IMR-90 (cell line): ENCODE results near the gene ZNF219. TPM values are rescaled to one million over a fixed set of nuclear protein-coding genes. Genes with fewer than 3 reads are reported as not detected.

Experiments used
- ATAC-seq: fragments of 200-7000 bp; cut with Tn5 transposase; 2 replicates; pipeline ENCODE4 v1.9.1; 2020; ENCODE audit warnings: low read depth, mild to moderate bottlenecking, moderate library complexity
- BruUV-seq: library from RNA; stranded (reverse); fragments of 400-500 nt; replicated peaks from 2 replicates; lab custom pipeline; 2021; lab: Mats Ljungman, UMichigan
- CTCF ChIA-PET: fragments of 300-600 bp; formaldehyde crosslinking; extraction: SDS; loops from one replicate; lab custom pipeline; 2021; ENCODE audit warnings: antibody characterized with exemption; lab: Yijun Ruan, JAX
- POLR2A ChIA-PET: fragments of 300-600 bp; sonication (Branson Sonifier 250); formaldehyde crosslinking; loops from one replicate; lab custom pipeline; 2022; ENCODE audit warnings: antibody characterized with exemption; ENCODE audit not compliant: unreplicated experiment; lab: Charles Lee
- DNase-seq: peaks from one replicate; pipeline ENCODE4 v3.0.0; 2013
- H2AFZ ChIP-seq: replicated peaks from 2 replicates; pipeline ENCODE3; 2013; ENCODE audit warnings: low read length, mild to moderate bottlenecking; ENCODE audit not compliant: poor library complexity
- H2AK5ac ChIP-seq: 2 replicates; pipeline ENCODE4 v1.6.1; 2013; ENCODE audit warnings: low read depth, low read length, inconsistent platforms
- H2AK9ac ChIP-seq: replicated peaks from 2 replicates; pipeline ENCODE3; 2013; ENCODE audit warnings: mild to moderate bottlenecking, low read depth, low read length, moderate library complexity; ENCODE audit not compliant: poor library complexity
- H2BK120ac ChIP-seq: 2 replicates; pipeline ENCODE4 v1.6.1; 2013; ENCODE audit warnings: low read depth, low read length, inconsistent platforms
- H2BK15ac ChIP-seq: 3 replicates; pipeline ENCODE4 v1.6.1; 2013; ENCODE audit warnings: low read depth, low read length, inconsistent platforms
- H2BK20ac ChIP-seq: 2 replicates; pipeline ENCODE4 v1.6.1; 2013; ENCODE audit warnings: low read depth, mild to moderate bottlenecking, inconsistent platforms, low read length, moderate library complexity
- H2BK5ac ChIP-seq: 2 replicates; pipeline ENCODE4 v1.6.1; 2013; ENCODE audit warnings: mild to moderate bottlenecking, low read depth, low read length, inconsistent platforms; ENCODE audit not compliant: poor library complexity, severe bottlenecking
- H3K14ac ChIP-seq: replicated peaks from 2 replicates; pipeline ENCODE4 v1.6.1; 2013; ENCODE audit warnings: low read depth, low read length, inconsistent platforms
- H3K18ac ChIP-seq: 2 replicates; pipeline ENCODE4 v1.6.1; 2013; ENCODE audit warnings: low read depth, low read length, control low read depth
- H3K23ac ChIP-seq: 2 replicates; pipeline ENCODE4 v1.6.1; 2013; ENCODE audit warnings: low read depth, low read length, inconsistent platforms
- H3K27ac ChIP-seq: 2 replicates; pipeline ENCODE4 v1.5.1; 2013; ENCODE audit warnings: mild to moderate bottlenecking, control low read depth, low read length; ENCODE audit not compliant: insufficient read depth
- H3K27me3 ChIP-seq: 2 replicates; pipeline ENCODE4 v1.6.1; 2013; ENCODE audit warnings: low read length; ENCODE audit not compliant: control insufficient read depth, insufficient read depth
- H3K36me3 ChIP-seq: 2 replicates; pipeline ENCODE4 v1.6.1; 2013; ENCODE audit warnings: low read length, mixed read lengths; ENCODE audit not compliant: control insufficient read depth, insufficient read depth
- H3K4ac ChIP-seq: 2 replicates; pipeline ENCODE4 v1.6.1; 2013; ENCODE audit warnings: low read depth, low read length, inconsistent platforms
- H3K4me1 ChIP-seq: 2 replicates; pipeline ENCODE4 v1.6.1; 2013; ENCODE audit warnings: low read length, mixed read lengths; ENCODE audit not compliant: control insufficient read depth, insufficient read depth
- H3K4me2 ChIP-seq: 2 replicates; pipeline ENCODE4 v1.6.1; 2013; ENCODE audit warnings: low read depth, mild to moderate bottlenecking, control low read depth, low read length, moderate library complexity
- H3K4me3 ChIP-seq: 2 replicates; pipeline ENCODE4 v1.5.1; 2013; ENCODE audit warnings: low read depth, mild to moderate bottlenecking, control low read depth, low read length, moderate library complexity; ENCODE audit not compliant: insufficient read depth
- H3K56ac ChIP-seq: 2 replicates; pipeline ENCODE4 v1.6.1; 2013; ENCODE audit warnings: low read length, inconsistent platforms; ENCODE audit not compliant: insufficient read depth; ENCODE audit errors: extremely low read depth
- H3K79me1 ChIP-seq, 2 experiments: 2 replicates each; pipeline ENCODE4 v1.6.1; 2013; ENCODE audit warnings: low read length in 2 of 2, inconsistent platforms in 1 of 2, low read depth in 1 of 2
- H3K9ac ChIP-seq: 2 replicates; pipeline ENCODE4 v1.6.1; 2013; ENCODE audit warnings: low read depth, low read length, control low read depth
- H3K9me1 ChIP-seq: 2 replicates; pipeline ENCODE4 v1.6.1; 2013; ENCODE audit warnings: low read length, inconsistent platforms; ENCODE audit not compliant: insufficient read depth
- H3K9me3 ChIP-seq: 2 replicates; pipeline ENCODE4 v1.6.1; 2013; ENCODE audit warnings: low read length; ENCODE audit not compliant: control insufficient read depth, insufficient read depth
- H4K20me1 ChIP-seq: 2 replicates; pipeline ENCODE4 v1.6.1; 2013; ENCODE audit warnings: low read length, inconsistent platforms; ENCODE audit not compliant: insufficient read depth
- H4K5ac ChIP-seq: 2 replicates; pipeline ENCODE4 v1.6.1; 2013; ENCODE audit warnings: mild to moderate bottlenecking, low read depth, low read length, control low read depth
- H4K8ac ChIP-seq, 2 experiments: 2 replicates each; pipeline ENCODE4 v1.6.1; 2013; ENCODE audit warnings: low read depth in 2 of 2, low read length in 2 of 2, control low read depth in 1 of 2, inconsistent platforms in 1 of 2
- H4K91ac ChIP-seq: 2 replicates; pipeline ENCODE4 v1.6.1; 2013; ENCODE audit warnings: low read depth, low read length, inconsistent platforms; ENCODE audit not compliant: insufficient read depth
- BHLHE40 ChIP-seq: fragments of 150-350 bp; IDR thresholded peaks from 2 replicates; pipeline ENCODE4 v1.6.1; 2016; ENCODE audit warnings: mild to moderate bottlenecking, low read depth, low read length
- CEBPB ChIP-seq: IDR thresholded peaks from 2 replicates; pipeline ENCODE4 v1.6.1; 2012; ENCODE audit warnings: low read depth, low read length, improper control_type of control experiment
- CHD1 ChIP-seq: IDR thresholded peaks from 2 replicates; pipeline ENCODE4 v1.6.1; 2012; ENCODE audit warnings: low read depth, low read length, improper control_type of control experiment
- CTCF ChIP-seq: conservative IDR thresholded peaks from 2 replicates; pipeline ENCODE4 v1.5.1; 2012; ENCODE audit warnings: mild to moderate bottlenecking, low read depth, low read length, improper control_type of control experiment
- ELK1 ChIP-seq: fragments of 150-350 bp; IDR thresholded peaks from 2 replicates; pipeline ENCODE4 v1.6.1; 2016; ENCODE audit warnings: low read depth, mild to moderate bottlenecking, low read length, moderate library complexity, borderline replicate concordance
- MXI1 ChIP-seq: IDR thresholded peaks from 2 replicates; pipeline ENCODE4 v1.6.1; 2012; ENCODE audit warnings: low read depth, mild to moderate bottlenecking, low read length, moderate library complexity, borderline replicate concordance
- NFE2L2 ChIP-seq: fragments of 150-350 bp; IDR thresholded peaks from 2 replicates; pipeline ENCODE4 v1.6.1; 2016; ENCODE audit warnings: low read depth, mild to moderate bottlenecking, low read length
- POLR2A ChIP-seq: IDR thresholded peaks from 2 replicates; pipeline ENCODE4 v1.6.1; 2012; ENCODE audit warnings: mild to moderate bottlenecking, low read depth, low read length
- RAD21 ChIP-seq: IDR thresholded peaks from 2 replicates; pipeline ENCODE4 v1.6.1; 2012; ENCODE audit warnings: low read length, improper control_type of control experiment
- RCOR1 ChIP-seq: IDR thresholded peaks from 2 replicates; pipeline ENCODE4 v1.6.1; 2012; ENCODE audit warnings: mild to moderate bottlenecking, low read length, improper control_type of control experiment; ENCODE audit not compliant: insufficient replicate concordance
- RFX5 ChIP-seq: IDR thresholded peaks from 2 replicates; pipeline ENCODE4 v1.8.0; 2012; ENCODE audit warnings: low read depth, mild to moderate bottlenecking, low read length, moderate library complexity
- WGBS, 2 experiments: methylation state at CpG; one replicate each; pipeline versions ENCODE4 v1.1.5 to v1.1.7; 2013; ENCODE audit warnings: missing lambda C conversion rate in 2 of 2; ENCODE audit not compliant: insufficient read length in 1 of 2; ENCODE audit errors: extremely low coverage in 2 of 2; 5-methylcytosine and 5-hydroxymethylcytosine counted together
- dilution Hi-C: fragments of 300-500 bp; cut with HindIII; formaldehyde crosslinking; loops from one replicate; pipeline ENCODE4 v1.14.3; 2018; ENCODE audit warnings: low sequenced_read_pairs; ENCODE audit not compliant: unreplicated experiment
- in situ Hi-C: fragments of 300-500 bp; cut with MboI; formaldehyde crosslinking; loops from 3 replicates; pipeline ENCODE4 v1.14.3; 2019; ENCODE audit warnings: low sequenced_read_pairs, inconsistent platforms, mixed read lengths
- intact Hi-C: fragments of 100-400 bp; cut with micrococcal nuclease; formaldehyde crosslinking; loops from 2 replicates; pipeline ENCODE4 v1.10.0; 2022
- polyA plus RNA-seq, 3 experiments: library from polyadenylated mRNA; depleted of rRNA; stranded (reverse); fragments of >200 nt; gene quantifications; 2 replicates each; pipeline ENCODE4 v1.2.3, GENCODE V29; 2012; ENCODE audit warnings: low replicate concordance in 1 of 3
- total RNA-seq: library from RNA; depleted of rRNA; stranded (reverse); fragments of >200 nt; gene quantifications from 2 replicates; pipeline ENCODE4 v1.2.3, GENCODE V29; 2012
- TF ChIP-seq, protein P1 (sequence below): fragments of 150-350 bp; IDR thresholded peaks from 2 replicates; pipeline ENCODE4 v1.6.1; 2017; ENCODE audit warnings: mild to moderate bottlenecking, antibody characterized with exemption, low read length, low read depth

ZNF219 gene
- total and polyA plus RNA-seq, 2 of the 4 experiments (the other 2 are of a cell fraction), result 0.90 to 3.8 TPM

DNA sequence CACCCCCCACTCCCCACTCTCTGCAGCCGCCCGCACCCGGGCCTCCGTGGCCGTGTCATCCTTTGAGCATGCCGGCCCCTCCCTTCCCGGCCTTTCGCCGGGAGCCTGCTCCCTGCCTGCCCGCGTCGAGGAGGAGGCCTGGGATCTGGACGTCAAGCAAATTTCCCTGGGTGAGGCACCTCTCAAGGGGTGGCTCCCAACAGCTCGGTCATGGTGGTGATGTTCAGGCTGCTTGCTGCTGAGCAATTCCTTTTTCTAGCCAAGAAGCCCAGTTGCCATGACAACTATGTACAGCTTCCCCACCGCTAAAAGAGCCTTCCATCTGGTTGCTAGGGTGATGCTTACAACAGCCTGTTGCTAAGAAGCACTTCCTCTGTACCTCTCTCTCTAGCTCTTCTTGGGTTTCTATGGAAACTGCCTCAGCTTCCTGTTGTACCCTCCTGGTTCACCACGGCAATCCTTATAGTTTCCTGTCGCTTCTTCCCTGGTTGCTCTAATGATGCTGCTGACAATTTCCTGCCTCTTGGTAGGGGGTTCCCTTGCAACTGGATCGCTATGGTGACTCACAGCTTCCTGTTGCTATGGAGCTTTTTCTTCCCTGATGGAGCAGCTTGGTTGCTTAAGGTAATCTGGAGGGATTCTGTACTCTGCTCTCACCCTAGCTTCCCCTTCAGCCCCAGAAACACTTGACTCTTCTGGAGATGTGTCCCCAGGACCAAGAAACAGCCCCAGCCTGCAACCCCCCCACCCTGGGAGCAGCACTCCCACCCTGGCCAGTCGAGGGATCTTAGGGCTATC is 11.0 kb downstream of the ZNF219 start:
- no peaks in the 10 kb centered on the region for H3K9me3 ChIP-seq
- no TSS peak for BruUV-seq
- POLR2A ChIA-PET, result interaction anchor here (0.8 kb wide), 1 partner anchor 16 kb away, joined by 5 read pairs; no protein-coding TSS in a partner anchor
- H3K4ac ChIP-seq, result peak overlapping the region; percentile 37
- peaks cover 7% of the 10 kb centered on the region for H3K9me1 ChIP-seq
- H3K79me1 ChIP-seq, result peaks cover 3 to 18% of the 10 kb centered on the region in 2 experiments; a peak in 2 of 4 replicates
- peaks cover 6% of the 10 kb centered on the region for H4K20me1 ChIP-seq
- DNase-seq (peak; percentile 98), ATAC-seq (peak; percentile 61)
- peaks cover 53% of the 10 kb centered on the region for H3K36me3 ChIP-seq
- H4K91ac ChIP-seq, result no peak overlapping the region
- peak overlapping the region in 1 of 2 experiments; percentile 46; a peak in 1 of 4 replicates for H4K8ac ChIP-seq
- peak overlapping the region; percentile 34 for H2BK5ac ChIP-seq
- H3K4me1 ChIP-seq, result peaks cover 26% of the 10 kb centered on the region
- no peaks in the 10 kb centered on the region for H3K27me3 ChIP-seq
- no peak overlapping the region for H4K5ac ChIP-seq
- WGBS, 2 experiments, result no CpG with 5 or more reads among the region's 19 CpGs
- peak overlapping the region; percentile 64 for H2AFZ ChIP-seq
- in situ Hi-C loops, result loop anchor here (25.0 kb wide), 2 partner anchors 625 to 750 kb away; partner anchors contain the start of genes APEX1, CCNB1IP1, OSGEP and PARP2
- intact Hi-C loops, result loop anchor here (2.0 kb wide), 1 partner anchor 17 kb away; no protein-coding TSS in a partner anchor
- dilution Hi-C loops, result no loop called here
- no peak overlapping the region for H3K9ac ChIP-seq
- peak overlapping the region; percentile 47; the same call in 1 of the 2 replicates for H3K4me2 ChIP-seq
- no peak overlapping the region for H3K56ac ChIP-seq
- H2BK15ac ChIP-seq, result no peak overlapping the region; the same call in 2 of the 3 replicates
- H3K23ac ChIP-seq, result peak overlapping the region; percentile 14; the same call in 1 of the 2 replicates
- no peak overlapping the region for H3K18ac ChIP-seq
- no peak overlapping the region for H3K14ac ChIP-seq
- H3K27ac ChIP-seq, result peak overlapping the region; percentile 43; the same call in 1 of the 2 replicates
- H2BK120ac ChIP-seq, result peak overlapping the region; percentile 30; the same call in 1 of the 2 replicates
- CTCF ChIA-PET, result interaction anchor here (0.7 to 1.7 kb wide), 5 partner anchors 16 to 116 kb away, joined by 3 to 10 read pairs (median 6); no protein-coding TSS in a partner anchor
- peak overlapping the region; percentile 70 for H2AK9ac ChIP-seq
- H3K4me3 ChIP-seq, result no peak overlapping the region
- H2BK20ac ChIP-seq, result peak overlapping the region; percentile 35; the same call in 1 of the 2 replicates
- peak overlapping the region; percentile 27; the same call in 1 of the 2 replicates for H2AK5ac ChIP-seq
- TF ChIP-seq POLR2A (peak; percentile 63; the same call in 1 of the 2 replicates), CHD1 (no peak), CEBPB (peak; percentile 72), NFE2L2 (peak; percentile 16; the same call in 1 of the 2 replicates), ELK1 (no peak), RAD21 (peak; percentile 8; the same call in 1 of the 2 replicates), CTCF (no peak), RFX5 (peak; percentile 49; the same call in 1 of the 2 replicates), MXI1 (0 out of 2 replicates have a peak, but pooled peaks have one; percentile 70), BHLHE40 (peak; percentile 4; the same call in 1 of the 2 replicates), RCOR1 (no peak)
- TF ChIP-seq, protein P1, sequence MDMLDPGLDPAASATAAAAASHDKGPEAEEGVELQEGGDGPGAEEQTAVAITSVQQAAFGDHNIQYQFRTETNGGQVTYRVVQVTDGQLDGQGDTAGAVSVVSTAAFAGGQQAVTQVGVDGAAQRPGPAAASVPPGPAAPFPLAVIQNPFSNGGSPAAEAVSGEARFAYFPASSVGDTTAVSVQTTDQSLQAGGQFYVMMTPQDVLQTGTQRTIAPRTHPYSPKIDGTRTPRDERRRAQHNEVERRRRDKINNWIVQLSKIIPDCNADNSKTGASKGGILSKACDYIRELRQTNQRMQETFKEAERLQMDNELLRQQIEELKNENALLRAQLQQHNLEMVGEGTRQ, result no peak
